ENCODE data around the gene SNX27.

The SNX27 gene

GRCh38 chr1:151611832-151612500 is at the start of gene SNX27:
SNX27 (plus strand) TSS chr1:151612050; CDS start chr1:151612202, 152 bp downstream.
- Histone ChIP-seq H3K36me3 (ENCODE audit: insufficient read depth, low read length) (peaks cover 20% of the 10 kb centered on the region), H3K9me3 (ENCODE audit: low read length) (no peaks in the 10 kb centered on the region), H3K27me3 (ENCODE audit: insufficient read depth, low read length) (no peaks in the 10 kb centered on the region), H3K4me1 (ENCODE audit: insufficient read depth, low read length) (peaks cover 14% of the 10 kb centered on the region), H3K4me3 (ENCODE audit: low read length) (peak within 1 kb of the TSS; percentile 88), H2AFZ (ENCODE audit: low read depth, low read length) (peak within 1 kb of the TSS; percentile 88)

GRCh38 chr1:151562661-151563060 is 49.2 kb upstream of the SNX27 start:
- H3K9me3 ChIP-seq (ENCODE audit: low read length): no peaks in the 10 kb centered on the region
- H3K36me3 ChIP-seq (ENCODE audit: insufficient read depth, low read length): peaks cover 4% of the 10 kb centered on the region
- H2AFZ ChIP-seq (ENCODE audit: low read depth, low read length): no peak overlapping the region
- peaks cover 15% of the 10 kb centered on the region for H3K4me1 ChIP-seq (ENCODE audit: insufficient read depth, low read length)
- H3K4me3 ChIP-seq (ENCODE audit: low read length): no peak overlapping the region
- H3K27me3 ChIP-seq (ENCODE audit: insufficient read depth, low read length): no peaks in the 10 kb centered on the region

- peaks cover 7% of the 10 kb centered on the region for H3K36me3 ChIP-seq (ENCODE audit: insufficient read depth, low read length)
- no peaks in the 10 kb centered on the region for H3K9me3 ChIP-seq (ENCODE audit: low read length)
- H3K4me1 ChIP-seq (ENCODE audit: insufficient read depth, low read length): peaks cover 15% of the 10 kb centered on the region
- H3K27me3 ChIP-seq (ENCODE audit: insufficient read depth, low read length): no peaks in the 10 kb centered on the region
- no peak overlapping the region for H3K4me3 ChIP-seq (ENCODE audit: low read length)
- H2AFZ ChIP-seq (ENCODE audit: low read depth, low read length): no peak overlapping the region
Measured at GRCh38 chr1:151563376-151563775, 48.5 kb upstream of the SNX27 start.

DNA sequence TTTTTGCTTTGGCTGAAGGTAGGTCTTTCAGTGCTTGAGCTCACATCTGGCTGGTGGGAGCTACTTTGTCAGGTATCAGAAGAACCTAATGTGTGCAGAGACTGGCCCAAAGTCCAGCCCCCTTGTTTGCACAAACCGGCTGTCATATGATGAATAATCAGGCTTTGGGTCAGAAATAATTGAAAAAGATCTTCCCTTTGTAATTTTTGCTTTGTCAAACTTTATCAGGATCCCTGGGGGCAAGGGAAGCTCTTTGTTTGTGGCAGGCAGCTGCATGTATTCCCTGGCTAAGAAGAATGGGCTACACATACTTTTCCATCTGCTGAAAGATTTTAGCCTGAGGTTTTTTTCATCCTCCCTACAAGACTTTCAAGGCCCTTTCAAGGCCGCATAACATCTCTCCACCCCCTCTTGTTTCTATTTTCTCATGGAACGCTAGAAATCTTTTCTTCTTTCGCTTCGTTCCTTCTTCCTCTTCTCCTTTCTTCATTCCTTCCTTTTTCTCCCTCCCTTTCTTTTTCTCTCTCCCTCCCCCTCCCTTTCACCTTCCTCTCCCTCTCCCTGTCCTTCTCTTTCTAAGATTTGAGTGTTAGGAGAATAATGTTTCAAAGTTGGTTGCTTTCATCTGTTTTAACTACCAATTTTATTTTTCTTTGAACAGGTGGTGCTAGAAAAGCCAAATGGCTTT is 46.2 kb upstream of the SNX27 start:
- peaks cover 15% of the 10 kb centered on the region for H3K4me1 ChIP-seq (ENCODE audit: insufficient read depth, low read length)
- H3K36me3 ChIP-seq (ENCODE audit: insufficient read depth, low read length): peaks cover 26% of the 10 kb centered on the region
- H3K4me3 ChIP-seq (ENCODE audit: low read length): no peak overlapping the region
- no peak overlapping the region for H2AFZ ChIP-seq (ENCODE audit: low read depth, low read length)
- no peaks in the 10 kb centered on the region for H3K9me3 ChIP-seq (ENCODE audit: low read length)
- H3K27me3 ChIP-seq (ENCODE audit: insufficient read depth, low read length): no peaks in the 10 kb centered on the region

- no peaks in the 10 kb centered on the region for H3K27me3 ChIP-seq (ENCODE audit: insufficient read depth, low read length)
- H3K9me3 ChIP-seq (ENCODE audit: low read length): no peaks in the 10 kb centered on the region
- H3K4me3 ChIP-seq (ENCODE audit: low read length): no peak overlapping the region
- H3K4me1 ChIP-seq (ENCODE audit: insufficient read depth, low read length): peaks cover 15% of the 10 kb centered on the region
- H3K36me3 ChIP-seq (ENCODE audit: insufficient read depth, low read length): peaks cover 34% of the 10 kb centered on the region
- H2AFZ ChIP-seq (ENCODE audit: low read depth, low read length): no peak overlapping the region
Measured at GRCh38 chr1:151568626-151569088, 43.2 kb upstream of the SNX27 start.

DNA sequence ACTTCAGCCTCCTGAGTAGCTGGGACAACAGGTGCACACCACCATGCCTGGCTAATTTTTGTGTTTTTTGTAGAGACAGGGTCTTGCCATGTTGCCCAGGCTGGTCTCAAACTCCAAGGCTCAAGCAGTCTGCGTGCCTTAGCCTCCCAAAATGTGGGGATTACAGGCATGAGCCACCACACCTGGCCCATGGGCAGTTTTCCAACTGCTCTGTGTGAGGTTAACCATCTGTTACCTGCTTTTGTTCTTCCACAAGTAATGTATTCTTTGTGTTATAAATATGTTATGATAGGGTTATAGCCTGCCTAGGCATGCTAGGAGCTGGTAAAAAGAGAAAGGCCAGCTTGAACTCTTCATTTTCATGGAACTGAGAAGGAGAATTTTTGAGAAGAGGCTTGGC is 41.0 kb upstream of the SNX27 start:
- Histone ChIP-seq H2AFZ (ENCODE audit: low read depth, low read length) (no peak overlapping the region), H3K9me3 (ENCODE audit: low read length) (no peaks in the 10 kb centered on the region), H3K4me3 (ENCODE audit: low read length) (no peak overlapping the region), H3K36me3 (ENCODE audit: insufficient read depth, low read length) (peaks cover 48% of the 10 kb centered on the region), H3K27me3 (ENCODE audit: insufficient read depth, low read length) (no peaks in the 10 kb centered on the region), H3K4me1 (ENCODE audit: insufficient read depth, low read length) (peaks cover 6% of the 10 kb centered on the region)

- no peak overlapping the region for H2AFZ ChIP-seq (ENCODE audit: low read depth, low read length)
- H3K27me3 ChIP-seq (ENCODE audit: insufficient read depth, low read length): no peaks in the 10 kb centered on the region
- peaks cover 58% of the 10 kb centered on the region for H3K36me3 ChIP-seq (ENCODE audit: insufficient read depth, low read length)
- H3K9me3 ChIP-seq (ENCODE audit: low read length): no peaks in the 10 kb centered on the region
- no peak overlapping the region for H3K4me3 ChIP-seq (ENCODE audit: low read length)
- no peaks in the 10 kb centered on the region for H3K4me1 ChIP-seq (ENCODE audit: insufficient read depth, low read length)
Measured at GRCh38 chr1:151574575-151575529, 37.0 kb upstream of the SNX27 start.

DNA sequence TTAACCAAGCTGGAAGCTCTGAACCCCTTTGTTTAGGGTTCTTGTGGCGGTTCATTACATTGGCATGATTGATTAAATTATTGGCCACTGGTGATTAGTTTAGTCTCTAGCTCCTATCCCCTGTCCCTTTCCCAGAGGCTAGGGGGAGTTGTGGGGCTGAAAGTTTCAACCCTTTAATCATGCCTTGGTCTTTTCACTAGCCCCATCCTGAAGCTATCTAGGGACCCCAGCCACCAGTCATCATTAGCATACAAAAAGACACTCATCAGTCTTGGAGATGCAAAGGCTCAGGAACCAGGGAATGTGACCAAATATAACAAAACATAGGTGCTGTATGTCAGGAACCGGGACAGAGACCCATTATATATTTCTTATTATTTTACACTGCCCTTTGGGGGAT is 34.7 kb upstream of the SNX27 start:
- Histone ChIP-seq H2AFZ (ENCODE audit: low read depth, low read length) (no peak overlapping the region), H3K9me3 (ENCODE audit: low read length) (no peaks in the 10 kb centered on the region), H3K4me3 (ENCODE audit: low read length) (no peak overlapping the region), H3K27me3 (ENCODE audit: insufficient read depth, low read length) (no peaks in the 10 kb centered on the region), H3K36me3 (ENCODE audit: insufficient read depth, low read length) (peaks cover 67% of the 10 kb centered on the region), H3K4me1 (ENCODE audit: insufficient read depth, low read length) (no peaks in the 10 kb centered on the region)

GRCh38 chr1:151578941-151579340 is 32.9 kb upstream of the SNX27 start:
- peaks cover 67% of the 10 kb centered on the region for H3K36me3 ChIP-seq (ENCODE audit: insufficient read depth, low read length)
- H3K9me3 ChIP-seq (ENCODE audit: low read length): no peaks in the 10 kb centered on the region
- no peak overlapping the region for H2AFZ ChIP-seq (ENCODE audit: low read depth, low read length)
- H3K27me3 ChIP-seq (ENCODE audit: insufficient read depth, low read length): no peaks in the 10 kb centered on the region
- no peaks in the 10 kb centered on the region for H3K4me1 ChIP-seq (ENCODE audit: insufficient read depth, low read length)
- H3K4me3 ChIP-seq (ENCODE audit: low read length): no peak overlapping the region

DNA sequence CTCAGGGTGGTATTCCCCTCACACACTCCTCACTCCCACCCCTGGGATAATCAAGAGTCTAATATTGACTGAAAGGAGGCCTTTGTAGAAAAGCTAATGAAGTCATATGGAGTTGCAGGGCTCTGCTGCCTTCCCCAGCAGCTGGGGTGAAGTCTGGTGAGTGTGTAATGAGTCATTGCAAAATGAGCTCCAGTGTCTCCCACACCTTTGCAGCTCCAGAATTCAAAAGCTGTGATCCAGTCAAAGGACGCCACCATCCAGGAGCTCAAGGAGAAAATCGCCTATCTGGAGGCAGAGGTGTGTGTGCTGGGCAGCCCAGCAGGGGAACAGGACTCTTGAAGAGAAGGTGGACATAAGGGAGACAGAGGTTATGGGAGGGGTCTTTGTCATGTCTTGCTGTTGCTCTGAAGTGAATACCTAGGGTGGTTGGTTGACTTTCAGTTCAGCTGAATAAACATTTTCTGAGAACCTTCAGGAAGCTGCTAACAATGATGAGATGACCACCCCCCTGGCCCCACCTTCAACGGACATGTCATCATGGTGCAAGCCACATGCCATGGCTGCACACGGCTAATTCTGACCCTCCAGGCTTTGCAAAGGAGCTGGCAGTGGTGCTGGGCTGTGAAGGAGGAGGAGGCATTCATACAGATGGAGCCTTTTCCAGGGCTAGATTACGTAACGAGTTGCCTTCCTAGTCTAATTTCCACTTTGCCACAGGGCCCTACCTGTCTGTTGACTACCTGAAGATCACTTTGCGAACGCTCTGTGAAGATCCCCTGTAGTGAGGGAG is 32.2 kb upstream of the SNX27 start:
- no peaks in the 10 kb centered on the region for H3K9me3 ChIP-seq (ENCODE audit: low read length)
- peaks cover 61% of the 10 kb centered on the region for H3K36me3 ChIP-seq (ENCODE audit: insufficient read depth, low read length)
- H3K4me3 ChIP-seq (ENCODE audit: low read length): no peak overlapping the region
- H3K4me1 ChIP-seq (ENCODE audit: insufficient read depth, low read length): no peaks in the 10 kb centered on the region
- H3K27me3 ChIP-seq (ENCODE audit: insufficient read depth, low read length): no peaks in the 10 kb centered on the region
- H2AFZ ChIP-seq (ENCODE audit: low read depth, low read length): no peak overlapping the region

DNA sequence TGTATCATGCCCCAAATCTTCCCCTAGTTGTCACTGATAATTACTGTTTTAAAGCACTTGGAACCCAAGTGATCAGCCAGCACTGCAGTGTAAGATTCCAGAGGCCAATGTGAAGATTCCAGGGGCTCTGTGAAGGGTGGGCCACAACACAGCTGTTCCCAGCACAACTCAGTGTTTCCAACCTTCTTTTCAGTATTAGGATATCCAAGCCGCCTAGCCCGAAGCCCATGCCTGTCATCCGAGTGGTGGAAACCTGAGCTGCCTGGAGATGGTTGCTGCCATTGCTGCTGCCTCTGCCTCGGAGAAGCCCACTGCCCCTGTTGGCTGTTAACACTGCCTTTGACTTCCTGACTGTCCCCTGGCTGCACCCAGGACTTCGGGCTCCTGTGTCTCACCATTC is 30.4 kb upstream of the SNX27 start:
- no peaks in the 10 kb centered on the region for H3K9me3 ChIP-seq (ENCODE audit: low read length)
- no peaks in the 10 kb centered on the region for H3K4me1 ChIP-seq (ENCODE audit: insufficient read depth, low read length)
- no peak overlapping the region for H3K4me3 ChIP-seq (ENCODE audit: low read length)
- H2AFZ ChIP-seq (ENCODE audit: low read depth, low read length): no peak overlapping the region
- H3K36me3 ChIP-seq (ENCODE audit: insufficient read depth, low read length): peaks cover 45% of the 10 kb centered on the region
- H3K27me3 ChIP-seq (ENCODE audit: insufficient read depth, low read length): no peaks in the 10 kb centered on the region

GRCh38 chr1:151581921-151582320 is 29.9 kb upstream of the SNX27 start:
- Histone ChIP-seq H3K36me3 (ENCODE audit: insufficient read depth, low read length) (peaks cover 43% of the 10 kb centered on the region), H3K4me1 (ENCODE audit: insufficient read depth, low read length) (no peaks in the 10 kb centered on the region)

More at GRCh38 chr1:151581921-151582320, 29.9 kb upstream of the SNX27 start:
- Histone ChIP-seq H2AFZ (ENCODE audit: low read depth, low read length) (no peak overlapping the region), H3K27me3 (ENCODE audit: insufficient read depth, low read length) (no peaks in the 10 kb centered on the region), H3K4me3 (ENCODE audit: low read length) (no peak overlapping the region), H3K9me3 (ENCODE audit: low read length) (no peaks in the 10 kb centered on the region)

Data from neuron (in vitro differentiated cells).